Measurements from ENCODE around the gene SMIM14. TPM values are rescaled to one million over a fixed set of nuclear protein-coding genes. Genes with fewer than 3 reads are reported as not detected.

The SMIM14 gene
- total RNA-seq, 1 experiment from 2014 or later = 14.5 TPM

- POLR2A ChIA-PET (ENCODE audit: low non-redundant PET) = no interaction called here
- BruUV-seq (replicated peaks) = no TSS peak
- TF ChIP-seq EZH2 (IDR thresholded peaks at IDR 0.05; ENCODE audit: borderline replicate concordance, low read depth, low read length, poor library complexity, severe bottlenecking) (no peak), CTCF (conservative IDR thresholded peaks at IDR 0.05; ENCODE audit: low read depth, low read length) (no peak)
- Histone ChIP-seq H3K27me3 (replicated peaks; ENCODE audit: insufficient read depth, low read depth, low read length, poor library complexity) (no peaks in the 10 kb centered on the region), H3K9me3 (ENCODE audit: low read depth, low read length, poor library complexity, severe bottlenecking) (no peaks in the 10 kb centered on the region), H3K36me3 (ENCODE audit: insufficient read depth, low read length, poor library complexity, severe bottlenecking) (no peaks in the 10 kb centered on the region), H3K27ac (ENCODE audit: low read depth, low read length, poor library complexity, severe bottlenecking) (no peak overlapping the region), H3K4me1 (ENCODE audit: insufficient read depth, low read length, poor library complexity, severe bottlenecking) (no peaks in the 10 kb centered on the region), H3K4me3 (ENCODE audit: low read depth, low read length, poor library complexity, severe bottlenecking) (no peak overlapping the region)
- intact Hi-C loops (cut with micrococcal nuclease; ENCODE audit: unreplicated experiment) = no loop called here
- DNase-seq (ENCODE audit: low spot score) = no peak
- CTCF ChIA-PET = no interaction called here
Measured at GRCh38 chr4:39649639-39650265, 11.1 kb upstream of the SMIM14 start.

- no peak for DNase-seq (ENCODE audit: low spot score)
- H3K4me3 ChIP-seq (ENCODE audit: low read depth, low read length, poor library complexity, severe bottlenecking) = no peak overlapping the region
- POLR2A ChIA-PET (ENCODE audit: low non-redundant PET) = no interaction called here
- intact Hi-C loops (cut with micrococcal nuclease; ENCODE audit: unreplicated experiment) = no loop called here
- H3K36me3 ChIP-seq (ENCODE audit: insufficient read depth, low read length, poor library complexity, severe bottlenecking) = no peaks in the 10 kb centered on the region
- H3K27ac ChIP-seq (ENCODE audit: low read depth, low read length, poor library complexity, severe bottlenecking) = no peak overlapping the region
- no peak for TF ChIP-seq CTCF (conservative IDR thresholded peaks at IDR 0.05; ENCODE audit: low read depth, low read length)
- TF ChIP-seq EZH2 (IDR thresholded peaks at IDR 0.05; ENCODE audit: borderline replicate concordance, low read depth, low read length, poor library complexity, severe bottlenecking) = no peak
- BruUV-seq (replicated peaks) = no TSS peak
- no peaks in the 10 kb centered on the region for H3K27me3 ChIP-seq (replicated peaks; ENCODE audit: insufficient read depth, low read depth, low read length, poor library complexity)
- no peaks in the 10 kb centered on the region for H3K9me3 ChIP-seq (ENCODE audit: low read depth, low read length, poor library complexity, severe bottlenecking)
- CTCF ChIA-PET = no interaction called here
- no peaks in the 10 kb centered on the region for H3K4me1 ChIP-seq (ENCODE audit: insufficient read depth, low read length, poor library complexity, severe bottlenecking)
Measured at GRCh38 chr4:39648827-39649558, 10.3 kb upstream of the SMIM14 start.

GRCh38 chr4:39648213-39648612 is 9.5 kb upstream of the SMIM14 start:
- TF ChIP-seq EZH2 (IDR thresholded peaks at IDR 0.05; ENCODE audit: borderline replicate concordance, low read depth, low read length, poor library complexity, severe bottlenecking) = no peak
- no peak for TF ChIP-seq CTCF (conservative IDR thresholded peaks at IDR 0.05; ENCODE audit: low read depth, low read length)
- ChIA-PET CTCF (no interaction called here), POLR2A (ENCODE audit: low non-redundant PET) (no interaction called here)
- Histone ChIP-seq H3K27me3 (replicated peaks; ENCODE audit: insufficient read depth, low read depth, low read length, poor library complexity) (no peaks in the 10 kb centered on the region), H3K4me1 (ENCODE audit: insufficient read depth, low read length, poor library complexity, severe bottlenecking) (no peaks in the 10 kb centered on the region), H3K9me3 (ENCODE audit: low read depth, low read length, poor library complexity, severe bottlenecking) (no peaks in the 10 kb centered on the region), H3K4me3 (ENCODE audit: low read depth, low read length, poor library complexity, severe bottlenecking) (no peak overlapping the region), H3K27ac (ENCODE audit: low read depth, low read length, poor library complexity, severe bottlenecking) (no peak overlapping the region), H3K36me3 (ENCODE audit: insufficient read depth, low read length, poor library complexity, severe bottlenecking) (no peaks in the 10 kb centered on the region)
- no TSS peak for BruUV-seq (replicated peaks)
- no peak for DNase-seq (ENCODE audit: low spot score)
- intact Hi-C loops (cut with micrococcal nuclease; ENCODE audit: unreplicated experiment) = no loop called here
